Measurements from ENCODE around the gene NUP42. TPM values are rescaled to one million over a fixed set of nuclear protein-coding genes. Genes with fewer than 3 reads are reported as not detected.

The NUP42 gene
- total and polyA plus RNA-seq, 9 of the 15 experiments (the other 6 are each of a cell fraction or from before 2014, with no cell fraction given) = 41.8 to 86.4 (median 71.2) TPM

DNA sequence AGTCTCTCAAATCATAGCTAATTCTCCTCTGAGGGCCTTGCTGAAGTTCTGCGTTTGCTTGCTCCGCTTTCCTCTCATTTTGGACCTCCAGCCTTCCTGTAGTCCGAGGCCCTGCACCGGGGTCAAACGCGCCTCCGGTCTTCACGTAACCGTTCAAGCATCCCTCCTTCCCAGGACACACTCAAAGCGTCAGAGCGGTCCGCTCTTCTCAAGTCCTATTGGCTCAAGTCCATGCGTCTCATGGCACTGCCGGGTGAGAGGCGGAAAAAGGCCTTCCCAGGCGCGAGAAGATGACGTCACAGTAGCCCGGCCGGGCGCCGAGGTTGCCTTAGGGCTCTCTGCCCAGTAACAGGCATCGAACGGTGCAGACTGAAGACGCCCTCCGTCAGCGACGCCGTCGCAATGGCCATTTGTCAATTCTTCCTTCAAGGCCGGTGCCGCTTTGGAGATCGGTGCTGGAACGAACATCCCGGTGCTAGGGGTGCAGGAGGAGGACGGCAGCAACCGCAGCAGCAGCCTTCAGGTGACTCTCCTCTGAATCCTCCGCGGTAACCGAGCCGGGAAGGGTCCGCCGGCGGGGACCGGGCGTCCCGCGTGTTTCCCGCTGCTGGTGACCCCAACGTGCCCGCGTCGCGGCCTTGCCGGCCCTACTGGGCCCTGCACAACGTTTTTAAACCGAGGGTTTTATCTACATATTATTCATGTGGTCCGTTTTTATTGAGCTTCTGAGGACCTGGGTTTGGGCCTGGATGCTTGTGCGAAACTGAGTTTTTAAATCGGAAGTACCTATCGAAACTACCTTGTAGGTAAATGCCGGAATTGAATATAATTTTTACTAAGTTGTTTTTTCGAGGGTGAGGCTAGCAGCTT is at the start of gene NUP42 (continued):
- peak; percentile 98 for TF ChIP-seq PHF8 (IDR thresholded peaks at IDR 0.05; ENCODE audit: borderline replicate concordance, low read length)
- TF ChIP-seq KAT7 (CRISPR knock-in tag; IDR thresholded peaks at IDR 0.05; ENCODE audit: borderline replicate concordance) = peak; percentile 97; the same call in 1 of the 2 replicates
- no peak for TF ChIP-seq PRMT5 (CRISPR knock-in tag; IDR thresholded peaks at IDR 0.05)
- TF ChIP-seq NCOA1 (IDR thresholded peaks at IDR 0.05; ENCODE audit: low read depth) = no peak
- TF ChIP-seq TCF7L2 (IDR thresholded peaks at IDR 0.05; ENCODE audit: low read depth, low read length) = no peak
- TF ChIP-seq ZC3H4 (CRISPR knock-in tag; IDR thresholded peaks at IDR 0.05; ENCODE audit: borderline replicate concordance) = no peak
- no peak for TF ChIP-seq GABPB2 (CRISPR knock-in tag; conservative IDR thresholded peaks at IDR 0.05)
- peak; percentile 46; the same call in 1 of the 2 replicates for TF ChIP-seq NFE2 (IDR thresholded peaks at IDR 0.05; ENCODE audit: low read depth)
- TF ChIP-seq DIDO1 (tag; IDR thresholded peaks at IDR 0.05; ENCODE audit: low read depth) = peak; percentile 62
- TF ChIP-seq ELF2 (CRISPR knock-in tag; IDR thresholded peaks at IDR 0.05) = peak; percentile 80
- TF ChIP-seq RBBP5 (IDR thresholded peaks at IDR 0.05; ENCODE audit: borderline replicate concordance, insufficient read depth, low read length, poor library complexity, severe bottlenecking) = peak; percentile 99
- TF ChIP-seq POLR2AphosphoS5 (IDR thresholded peaks at IDR 0.05; ENCODE audit: control insufficient read depth, insufficient read depth, low read depth, low read length) = peak; percentile 76
- TF ChIP-seq RFX5 (IDR thresholded peaks at IDR 0.05; ENCODE audit: low read depth, low read length) = peak; percentile 90
- no peak for TF ChIP-seq CAMTA2 (CRISPR knock-in tag; conservative IDR thresholded peaks at IDR 0.05)
- TF ChIP-seq MYBL2 (IDR thresholded peaks at IDR 0.05; ENCODE audit: low read depth) = peak; percentile 89
- no peak for TF ChIP-seq MYBL2 (CRISPR knock-in tag; IDR thresholded peaks at IDR 0.05; ENCODE audit: borderline replicate concordance)
- peak; percentile 65 for TF ChIP-seq CEBPG (CRISPR knock-in tag; IDR thresholded peaks at IDR 0.05)
- peak; percentile 15 to 62; a peak in 1 of 4 replicates for TF ChIP-seq CEBPG (tag; conservative IDR thresholded peaks at IDR 0.05 in 1 of 2, IDR thresholded peaks at IDR 0.05 in 1 of 2)
- TF ChIP-seq POLR2B (IDR thresholded peaks at IDR 0.05; ENCODE audit: low read depth, partially characterized antibody) = peak; percentile 81
- no peak for TF ChIP-seq ESRRB (CRISPR knock-in tag; IDR thresholded peaks at IDR 0.05; ENCODE audit: borderline replicate concordance)
- TF ChIP-seq BRD9 (IDR thresholded peaks at IDR 0.05; ENCODE audit: low read depth, partially characterized antibody) = peak; percentile 29
- TF ChIP-seq, protein P1, sequence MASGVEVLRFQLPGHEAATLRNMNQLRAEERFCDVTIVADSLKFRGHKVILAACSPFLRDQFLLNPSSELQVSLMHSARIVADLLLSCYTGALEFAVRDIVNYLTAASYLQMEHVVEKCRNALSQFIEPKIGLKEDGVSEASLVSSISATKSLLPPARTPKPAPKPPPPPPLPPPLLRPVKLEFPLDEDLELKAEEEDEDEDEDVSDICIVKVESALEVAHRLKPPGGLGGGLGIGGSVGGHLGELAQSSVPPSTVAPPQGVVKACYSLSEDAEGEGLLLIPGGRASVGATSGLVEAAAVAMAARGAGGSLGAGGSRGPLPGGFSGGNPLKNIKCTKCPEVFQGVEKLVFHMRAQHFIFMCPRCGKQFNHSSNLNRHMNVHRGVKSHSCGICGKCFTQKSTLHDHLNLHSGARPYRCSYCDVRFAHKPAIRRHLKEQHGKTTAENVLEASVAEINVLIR (CRISPR knock-in tag; IDR thresholded peaks at IDR 0.05) = peak; percentile 90
- TF ChIP-seq, protein P2, sequence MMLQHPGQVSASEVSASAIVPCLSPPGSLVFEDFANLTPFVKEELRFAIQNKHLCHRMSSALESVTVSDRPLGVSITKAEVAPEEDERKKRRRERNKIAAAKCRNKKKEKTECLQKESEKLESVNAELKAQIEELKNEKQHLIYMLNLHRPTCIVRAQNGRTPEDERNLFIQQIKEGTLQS (IDR thresholded peaks at IDR 0.05) = peak; percentile 99
- TF ChIP-seq, protein P2 (CRISPR knock-in tag; conservative IDR thresholded peaks at IDR 0.05) = no peak; the same call in 1 of the 2 replicates
- TF ChIP-seq, protein P3, sequence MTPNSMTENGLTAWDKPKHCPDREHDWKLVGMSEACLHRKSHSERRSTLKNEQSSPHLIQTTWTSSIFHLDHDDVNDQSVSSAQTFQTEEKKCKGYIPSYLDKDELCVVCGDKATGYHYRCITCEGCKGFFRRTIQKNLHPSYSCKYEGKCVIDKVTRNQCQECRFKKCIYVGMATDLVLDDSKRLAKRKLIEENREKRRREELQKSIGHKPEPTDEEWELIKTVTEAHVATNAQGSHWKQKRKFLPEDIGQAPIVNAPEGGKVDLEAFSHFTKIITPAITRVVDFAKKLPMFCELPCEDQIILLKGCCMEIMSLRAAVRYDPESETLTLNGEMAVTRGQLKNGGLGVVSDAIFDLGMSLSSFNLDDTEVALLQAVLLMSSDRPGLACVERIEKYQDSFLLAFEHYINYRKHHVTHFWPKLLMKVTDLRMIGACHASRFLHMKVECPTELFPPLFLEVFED (CRISPR knock-in tag; conservative IDR thresholded peaks at IDR 0.05) = no peak
- TF ChIP-seq MED1 (CRISPR knock-in tag; IDR thresholded peaks at IDR 0.05; ENCODE audit: borderline replicate concordance) = no peak
